ENCODE data around the gene ACSL1.
"Not testable (repeated sequence)": the region's sequence is repeated elsewhere in the genome, so short reads cannot be mapped to it uniquely, and the experiment has no call there.

ACSL1 gene

GRCh38 chr4:184844742-184845141, 19.0 kb upstream of the ACSL1 start:
- no peak overlapping the region for H3K4me3 ChIP-seq (ENCODE audit: low read depth, low read length)
- TF ChIP-seq CTCF (IDR thresholded peaks at IDR 0.05; ENCODE audit: borderline replicate concordance, insufficient read depth, low read depth, low read length), result no peak

- H3K4me3 ChIP-seq (ENCODE audit: low read depth, low read length), result no peak overlapping the region
- TF ChIP-seq CTCF (IDR thresholded peaks at IDR 0.05; ENCODE audit: borderline replicate concordance, insufficient read depth, low read depth, low read length), result no peak
Measured at GRCh38 chr4:184843984-184844554, 18.3 kb upstream of the ACSL1 start.

- H3K4me3 ChIP-seq (ENCODE audit: low read depth, low read length), result not testable (repeated sequence)
Measured at GRCh38 chr4:184839075-184839399, 13.3 kb upstream of the ACSL1 start.

- TF ChIP-seq CTCF (IDR thresholded peaks at IDR 0.05; ENCODE audit: borderline replicate concordance, insufficient read depth, low read depth, low read length), result no peak
- no peak overlapping the region for H3K4me3 ChIP-seq (ENCODE audit: low read depth, low read length)
Measured at GRCh38 chr4:184838249-184839074, 12.7 kb upstream of the ACSL1 start.

GRCh38 chr4:184836613-184837012, 10.8 kb upstream of the ACSL1 start:
- no peak for TF ChIP-seq CTCF (IDR thresholded peaks at IDR 0.05; ENCODE audit: borderline replicate concordance, insufficient read depth, low read depth, low read length)
- H3K4me3 ChIP-seq (ENCODE audit: low read depth, low read length), result no peak overlapping the region

- H3K4me3 ChIP-seq (ENCODE audit: low read depth, low read length), result no peak overlapping the region
- TF ChIP-seq CTCF (IDR thresholded peaks at IDR 0.05; ENCODE audit: borderline replicate concordance, insufficient read depth, low read depth, low read length), result no peak
Measured at GRCh38 chr4:184833046-184833838, 7.5 kb upstream of the ACSL1 start.

GRCh38 chr4:184831153-184831552, 5.4 kb upstream of the ACSL1 start:
- H3K4me3 ChIP-seq (ENCODE audit: low read depth, low read length), result no peak overlapping the region
- no peak for TF ChIP-seq CTCF (IDR thresholded peaks at IDR 0.05; ENCODE audit: borderline replicate concordance, insufficient read depth, low read depth, low read length)

All from GM12875 (cell line).